HG03442 (cell line): Measurements from ENCODE around the gene CFAP58.

Source experiments
- ATAC-seq: cut with Tn5 transposase; IDR thresholded peaks from one replicate; pipeline ENCODE4 v1.9.1; 2021; ENCODE audit warnings: mild to moderate bottlenecking, moderate library complexity; ENCODE audit not compliant: unreplicated experiment

CFAP58 gene

DNA sequence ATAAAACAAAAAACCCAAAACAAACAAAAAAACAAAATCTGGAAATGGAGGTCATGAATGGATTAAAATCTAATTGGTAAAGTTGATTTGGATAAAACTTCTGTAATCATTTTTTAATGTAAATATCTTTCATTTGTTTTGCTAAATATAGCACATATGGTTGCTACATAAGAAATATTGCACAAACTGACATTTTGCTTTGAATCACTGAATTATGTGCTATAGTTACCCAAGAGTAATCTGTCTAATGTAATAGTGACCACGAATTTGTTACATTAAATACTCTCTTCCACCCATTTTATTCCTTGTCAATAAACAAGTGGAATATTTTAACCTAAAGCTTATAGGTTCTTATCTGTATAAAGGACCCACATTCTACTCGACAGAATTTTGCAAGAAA lies 6.2 kb downstream of the CFAP58 start:
- no peak for ATAC-seq

DNA sequence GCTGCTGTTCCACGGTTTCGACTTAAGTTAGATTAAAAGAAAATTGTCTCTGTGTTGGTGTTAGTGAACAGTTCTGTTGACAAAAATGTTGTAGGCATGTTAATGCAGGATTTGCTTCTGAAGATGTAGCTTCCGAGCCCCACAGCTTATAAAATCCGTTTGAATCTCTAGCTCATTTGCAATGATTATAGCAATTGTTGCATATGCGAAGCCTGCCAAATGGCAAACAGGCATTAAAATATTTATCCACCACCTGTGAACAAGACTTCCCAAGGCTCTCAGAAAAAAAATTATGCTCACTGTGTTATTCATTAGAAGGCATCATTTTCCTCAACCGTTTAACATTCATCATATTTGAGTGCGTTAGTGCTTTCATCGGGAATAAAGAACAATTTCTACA lies 14.3 kb downstream of the CFAP58 start:
- no peak for ATAC-seq

GRCh38 chr10:104368381-104368780 lies 14.7 kb downstream of the CFAP58 start:
- no peak for ATAC-seq

DNA sequence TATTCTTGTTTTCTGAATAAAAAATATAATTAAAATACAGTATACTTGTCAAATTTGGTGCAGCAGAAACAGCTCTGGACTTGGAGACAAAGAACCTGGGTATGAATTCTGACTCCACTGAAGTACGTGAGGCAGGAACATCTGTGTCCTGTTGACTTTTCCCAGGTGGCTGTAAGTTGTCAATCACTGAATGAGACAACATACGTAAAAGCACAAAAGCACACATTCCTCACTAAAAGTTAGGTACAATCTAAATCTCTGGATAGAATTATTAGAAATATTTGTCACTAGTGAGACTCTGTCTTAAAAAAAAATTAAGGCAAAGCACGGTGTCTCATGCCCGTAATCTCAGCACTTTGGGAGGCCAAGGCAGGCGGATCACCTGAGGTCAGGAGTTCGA lies 18.1 kb downstream of the CFAP58 start:
- no peak for ATAC-seq

DNA sequence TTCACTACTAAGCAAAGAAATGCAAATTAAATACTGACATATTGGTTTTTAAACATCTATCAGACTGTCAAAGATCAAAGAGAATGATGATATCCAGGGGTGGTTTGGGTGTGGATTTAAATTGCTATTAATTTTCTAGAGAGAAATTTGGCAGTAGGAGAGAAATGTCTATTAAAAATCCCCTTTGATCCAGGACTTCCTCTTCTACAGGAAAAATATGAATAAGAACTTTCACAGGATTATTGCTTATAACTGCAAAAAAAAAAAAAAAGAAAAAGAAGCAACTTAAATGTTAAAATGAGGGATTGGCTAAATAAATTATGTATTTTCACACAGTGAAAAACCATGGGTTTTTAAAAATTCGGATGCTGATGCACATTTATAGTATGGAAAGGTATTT lies 21.0 kb downstream of the CFAP58 start:
- ATAC-seq, result no peak

DNA sequence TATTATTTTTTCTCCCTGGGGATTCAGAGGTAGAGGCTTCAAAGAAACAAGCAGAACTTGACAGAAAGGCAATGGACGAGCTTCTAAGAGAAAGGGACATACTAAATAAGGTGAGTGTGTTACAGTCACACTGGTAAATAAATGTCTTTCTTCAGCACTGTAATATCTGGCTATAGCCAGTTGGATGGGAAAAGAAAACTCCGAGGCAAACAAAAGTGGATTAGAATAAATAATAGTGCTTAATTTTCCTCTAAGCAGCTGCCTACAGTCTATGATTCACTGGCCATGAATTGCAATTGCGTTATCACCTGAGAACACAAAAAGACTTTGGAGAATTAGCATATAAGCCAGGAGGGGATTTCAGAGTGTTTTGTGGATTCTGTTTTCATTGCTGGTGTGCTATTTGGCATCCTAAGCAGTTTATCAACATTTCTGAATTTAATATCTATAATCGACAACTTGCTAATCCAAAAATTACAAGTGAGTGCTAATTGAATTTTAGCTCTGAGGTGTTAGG lies 23.2 kb downstream of the CFAP58 start:
- ATAC-seq, result no peak

DNA sequence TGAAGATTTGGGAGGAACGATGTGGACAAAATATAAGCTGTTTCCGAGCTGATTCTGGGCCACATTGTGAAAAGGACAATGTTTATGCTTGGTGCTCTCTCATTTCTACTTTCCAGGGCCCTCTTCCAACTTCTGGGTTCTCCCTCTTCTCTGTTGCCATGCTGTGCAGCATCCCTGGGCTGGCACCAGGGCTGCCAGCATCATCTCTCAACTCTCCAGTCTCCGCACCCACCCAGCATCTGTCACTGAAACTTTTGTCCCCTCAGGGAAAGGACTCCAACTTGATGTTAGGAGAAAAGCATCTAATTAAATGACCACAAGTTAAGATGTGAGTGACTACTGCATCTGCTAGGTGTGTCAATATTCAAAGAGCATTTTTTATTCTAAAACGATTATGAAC lies 26.7 kb downstream of the CFAP58 start:
- no peak for ATAC-seq

DNA sequence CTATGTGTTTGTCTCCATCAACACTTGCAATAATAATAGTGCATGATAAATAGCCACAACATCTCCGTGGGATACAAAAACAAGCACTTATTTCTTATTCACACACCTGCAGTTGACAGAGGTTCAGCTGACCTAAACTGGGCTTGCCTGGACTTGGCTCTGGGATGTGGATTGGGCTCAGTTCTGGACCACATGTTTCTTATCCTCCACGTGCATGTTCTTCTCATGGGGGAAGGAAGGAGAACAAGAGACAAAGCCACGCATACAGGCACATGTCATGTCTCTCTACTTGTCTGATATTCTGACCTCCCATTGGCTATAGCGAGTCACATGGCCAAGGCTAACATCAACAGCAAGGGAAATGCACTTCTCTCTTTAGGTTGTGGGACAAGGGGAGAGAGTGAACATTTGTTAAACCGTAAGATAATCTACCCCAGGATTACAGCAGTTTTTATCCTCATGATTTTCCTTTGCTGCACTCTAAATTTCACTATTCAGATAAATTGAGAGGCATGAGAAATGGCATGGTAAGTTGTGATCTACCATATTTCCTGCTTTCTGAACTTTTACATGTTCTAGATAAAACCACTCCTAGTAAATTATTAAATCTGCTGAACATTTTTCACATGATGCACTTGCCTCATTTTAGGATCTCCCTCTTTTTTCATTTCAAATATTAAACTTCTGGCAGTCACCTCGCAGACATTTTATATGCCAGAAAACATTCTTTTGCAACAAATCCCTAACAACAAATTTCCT lies 33.7 kb downstream of the CFAP58 start:
- peak; percentile 70 for ATAC-seq

DNA sequence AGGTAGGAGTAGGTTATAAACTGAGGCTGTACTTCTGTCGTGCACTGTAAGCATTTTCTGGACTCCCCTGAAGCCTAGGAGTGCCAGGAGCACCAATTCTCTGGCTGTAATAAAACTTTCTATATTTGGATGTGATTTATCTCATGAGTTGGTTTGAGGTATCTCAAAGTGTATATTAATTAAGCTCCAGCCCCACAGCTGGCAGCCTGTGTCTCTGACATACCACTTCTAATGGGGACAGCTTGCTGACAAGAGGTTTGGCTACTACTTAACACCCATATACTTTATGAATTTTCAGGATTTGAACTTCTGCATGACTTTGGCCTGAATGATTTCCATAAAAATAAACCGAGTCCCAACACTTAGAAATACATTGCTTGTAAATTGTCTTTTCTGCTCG lies 35.2 kb downstream of the CFAP58 start:
- no peak for ATAC-seq

DNA sequence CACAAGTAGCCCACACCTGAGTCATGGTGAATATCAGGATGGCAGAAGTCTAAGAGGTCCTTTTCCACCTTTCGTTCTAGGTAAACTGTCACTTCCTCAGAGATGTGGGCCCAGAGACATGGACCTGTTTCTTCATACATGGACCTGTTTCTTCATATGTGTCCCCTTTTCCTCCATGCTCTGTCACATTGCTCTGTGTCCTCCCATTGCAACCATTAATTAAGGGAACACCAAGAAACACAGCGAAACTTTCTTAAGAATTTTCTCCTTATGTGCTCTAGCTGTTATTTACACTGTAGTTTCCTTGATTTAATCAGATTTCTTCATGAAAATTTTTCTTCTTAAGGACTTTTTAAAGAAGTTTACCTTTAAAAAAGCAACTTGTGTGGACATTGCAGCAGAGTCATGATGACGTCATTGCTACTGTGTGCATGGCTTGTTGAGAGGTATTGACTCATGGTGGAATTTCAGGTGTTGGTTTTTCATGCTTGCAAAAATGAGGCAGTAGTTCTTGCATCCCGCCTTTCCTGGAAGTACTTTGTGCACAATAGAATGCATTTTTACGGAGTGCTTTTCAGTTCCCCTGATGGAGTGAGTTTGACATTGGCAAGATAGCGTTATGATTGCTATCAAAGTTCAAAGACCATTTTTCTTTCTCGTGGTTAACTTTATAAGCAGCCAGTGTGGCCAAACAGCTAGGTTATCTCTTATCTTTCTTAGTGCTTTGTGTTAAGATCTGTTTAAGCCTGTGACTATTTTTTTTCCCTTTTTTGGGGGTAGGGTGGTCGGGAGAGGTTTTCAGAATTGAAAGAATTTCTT lies 37.7 kb downstream of the CFAP58 start:
- ATAC-seq, result no peak

GRCh38 chr10:104391969-104392296 lies 38.3 kb downstream of the CFAP58 start:
- ATAC-seq, result no peak

DNA sequence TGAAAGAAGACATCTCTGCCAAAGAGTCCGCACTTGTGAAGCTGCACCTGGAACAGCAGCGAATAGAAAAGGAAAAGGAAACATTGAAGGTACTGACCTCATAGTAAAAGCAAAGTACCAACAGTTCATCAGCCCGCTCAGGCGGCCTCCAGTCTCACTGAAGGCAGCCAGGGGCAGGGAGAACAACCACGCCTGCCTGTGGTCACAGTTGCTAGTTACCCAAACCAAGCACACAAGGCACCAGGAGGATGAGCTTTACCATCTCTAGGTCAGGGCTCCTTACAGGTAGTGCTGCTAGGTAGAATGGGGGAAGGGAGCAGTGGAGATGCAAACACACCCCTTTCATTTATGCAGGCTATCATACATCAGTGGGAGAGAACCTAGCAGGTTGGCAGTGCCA lies 39.8 kb downstream of the CFAP58 start:
- ATAC-seq, result no peak

DNA sequence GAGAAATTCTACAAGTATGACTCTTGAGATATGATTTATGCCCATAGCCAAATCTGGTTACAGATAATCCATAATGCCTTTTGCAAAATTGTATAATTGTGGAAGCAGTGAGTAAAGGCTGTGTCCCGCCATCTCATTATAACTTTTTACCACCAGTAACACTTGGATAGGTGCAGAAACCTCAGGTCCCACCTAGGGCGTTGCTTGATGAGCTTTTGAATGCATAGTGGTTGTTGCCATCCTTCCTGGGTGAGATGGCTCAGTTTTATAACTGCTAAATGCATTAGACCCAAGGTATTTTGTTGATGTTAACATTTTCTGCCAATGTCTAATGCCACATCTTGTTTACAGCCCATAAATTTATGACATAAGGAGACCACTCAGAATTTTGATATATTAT lies 42.9 kb downstream of the CFAP58 start:
- no peak for ATAC-seq

DNA sequence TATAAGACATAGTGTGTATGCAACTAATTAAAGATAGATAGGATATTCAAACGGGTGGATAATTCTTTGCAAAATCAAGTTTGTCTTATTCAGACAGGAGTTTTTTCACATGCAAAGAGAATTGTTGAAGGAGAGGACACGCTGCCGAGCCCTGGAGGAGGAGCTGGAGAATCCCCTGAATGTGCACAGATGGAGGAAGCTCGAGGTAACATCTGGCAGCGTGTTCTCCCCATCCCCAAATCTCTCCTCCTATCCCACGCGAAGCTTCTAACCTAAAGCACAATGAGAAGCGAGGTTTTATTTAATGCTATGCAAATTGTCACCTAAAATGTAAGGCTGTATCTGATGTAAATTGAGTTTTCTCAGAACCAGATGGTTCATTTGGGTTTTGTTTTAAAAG lies 50.0 kb downstream of the CFAP58 start:
- no peak for ATAC-seq

- peak; percentile 57 for ATAC-seq
These were observed 53.4 kb downstream of the CFAP58 start for GRCh38 chr10:104406715-104407650.

GRCh38 chr10:104413528-104413927 lies 59.9 kb downstream of the CFAP58 start:
- no peak for ATAC-seq

DNA sequence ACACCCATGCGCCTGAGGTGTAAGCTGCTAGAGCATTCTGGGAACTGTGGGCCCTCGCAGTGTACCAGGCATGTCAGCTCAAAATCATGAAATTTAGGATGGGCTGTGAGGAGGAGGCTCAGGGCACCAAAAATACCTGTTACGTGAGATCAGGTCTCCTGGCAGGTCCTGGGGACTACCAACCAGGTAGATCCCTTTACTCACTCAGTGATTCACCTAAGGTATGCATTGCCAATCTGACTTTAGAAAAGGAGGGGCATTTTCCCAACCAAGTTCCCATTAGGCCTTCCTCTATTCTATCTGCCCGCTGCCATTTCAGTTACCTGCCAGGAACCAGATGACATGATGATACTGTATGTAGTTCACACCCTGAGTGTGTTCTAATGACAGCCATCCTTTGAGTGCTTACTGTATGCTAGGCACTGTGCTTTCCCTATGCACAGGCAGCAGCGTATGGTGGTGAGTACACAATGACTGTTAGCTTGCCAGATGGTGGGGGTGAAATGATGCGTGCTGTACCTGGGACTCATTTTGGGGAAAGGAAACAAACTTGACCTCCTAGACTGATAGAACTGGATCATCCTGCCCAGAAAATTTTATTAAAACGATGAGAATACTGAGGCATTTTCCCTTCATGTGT lies 62.0 kb downstream of the CFAP58 start:
- ATAC-seq, result no peak

- no peak for ATAC-seq
These were observed 63.2 kb downstream of the CFAP58 start for GRCh38 chr10:104416851-104417250.

DNA sequence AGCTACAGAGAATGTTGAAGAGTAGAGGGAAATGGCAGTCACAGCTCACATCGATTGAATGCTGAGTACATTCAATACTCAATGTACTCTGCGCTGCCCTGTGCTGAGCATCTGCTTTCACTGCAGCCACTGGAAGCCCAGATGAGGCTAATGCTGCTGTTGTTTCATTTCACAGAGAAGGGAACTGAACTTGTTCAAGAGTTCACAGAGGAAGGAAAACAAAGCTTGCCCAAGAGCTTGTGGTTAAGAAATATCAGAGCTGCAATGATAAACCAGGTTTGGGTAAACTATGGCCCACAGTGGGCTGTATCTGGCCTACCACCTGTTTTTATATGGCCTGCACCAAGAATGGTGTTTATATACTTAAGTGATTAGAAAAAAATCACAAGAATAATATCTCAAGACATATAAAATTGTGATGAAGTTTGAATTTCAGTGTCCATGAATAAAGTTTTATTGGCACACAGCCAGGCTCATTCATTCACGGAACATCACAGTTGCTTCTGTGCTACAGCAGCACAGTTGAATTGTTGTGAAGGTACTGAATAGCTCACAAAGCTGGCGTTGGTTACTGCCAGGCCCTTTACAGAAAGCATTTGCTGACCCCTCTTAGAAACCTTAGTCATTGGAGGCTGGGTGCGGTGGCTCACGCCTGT lies 64.1 kb downstream of the CFAP58 start:
- no peak for ATAC-seq

DNA sequence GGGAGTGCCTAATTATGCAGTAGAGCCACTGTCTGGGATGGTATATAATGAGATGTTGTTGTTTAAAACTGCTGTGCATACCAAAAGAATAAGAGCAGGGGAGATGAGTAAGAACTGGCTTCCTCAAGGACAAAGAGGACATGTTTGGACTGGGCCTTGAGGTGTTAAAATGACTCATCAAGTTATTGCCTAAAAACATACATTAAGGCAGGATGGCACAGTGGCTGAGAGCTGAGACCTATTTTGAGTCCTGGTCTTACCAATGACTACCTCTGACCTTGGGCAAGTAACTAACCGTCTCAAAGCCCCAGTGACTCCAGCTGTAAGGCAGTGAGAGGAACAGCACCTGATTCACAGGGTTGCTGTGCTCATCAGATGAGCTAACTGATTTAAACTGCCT lies 71.1 kb downstream of the CFAP58 start:
- peak; percentile 98 for ATAC-seq
